8988T (cell line): ENCODE data around the gene BEAN1.

Experiments used
- DNase-seq: peaks from one replicate; pipeline ENCODE4 v3.0.0; 2011

The BEAN1 gene, protein sequence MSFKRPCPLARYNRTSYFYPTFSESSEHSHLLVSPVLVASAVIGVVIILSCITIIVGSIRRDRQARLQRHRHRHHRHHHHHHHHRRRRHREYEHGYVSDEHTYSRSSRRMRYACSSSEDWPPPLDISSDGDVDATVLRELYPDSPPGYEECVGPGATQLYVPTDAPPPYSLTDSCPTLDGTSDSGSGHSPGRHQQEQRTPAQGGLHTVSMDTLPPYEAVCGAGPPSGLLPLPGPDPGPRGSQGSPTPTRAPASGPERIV

GRCh38 chr16:66427036-66427860 is at the start of gene BEAN1:
Gene BEAN1, plus strand, starts transcription at chr16:66427295. Its CDS starts 10,382 bp downstream, at chr16:66437677.
- DNase-seq: peak; percentile 86

- no peak for DNase-seq
Observed at GRCh38 chr16:66377324-66377723, 49.8 kb upstream of the BEAN1 start.

GRCh38 chr16:66378741-66379570 is 48.1 kb upstream of the BEAN1 start:
- no peak for DNase-seq

GRCh38 chr16:66379571-66379941 is 47.5 kb upstream of the BEAN1 start:
- DNase-seq: no peak

DNA sequence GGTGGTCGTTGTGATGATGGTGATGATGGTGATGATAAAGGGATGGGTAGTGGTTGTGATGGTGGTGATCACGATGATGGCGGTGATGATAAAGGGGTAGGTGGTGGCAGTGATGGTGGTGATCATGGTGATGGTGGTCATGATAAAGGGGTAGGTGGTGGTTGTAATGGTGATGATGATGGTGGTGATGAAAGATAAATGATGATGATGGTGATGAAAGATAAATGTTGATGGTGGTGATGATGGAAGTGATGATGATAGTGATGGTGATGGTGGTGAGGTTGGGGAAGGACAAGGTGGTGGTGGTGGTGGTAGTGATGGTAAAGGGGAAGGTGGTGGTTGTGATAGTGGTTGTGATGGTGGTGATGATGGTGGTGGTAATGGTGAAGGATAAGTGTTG is 46.7 kb upstream of the BEAN1 start:
- DNase-seq: no peak

- no peak for DNase-seq
Observed at GRCh38 chr16:66381585-66382170, 45.4 kb upstream of the BEAN1 start.

- DNase-seq: peak; percentile 71
Observed at GRCh38 chr16:66382171-66382965, 44.7 kb upstream of the BEAN1 start.

DNA sequence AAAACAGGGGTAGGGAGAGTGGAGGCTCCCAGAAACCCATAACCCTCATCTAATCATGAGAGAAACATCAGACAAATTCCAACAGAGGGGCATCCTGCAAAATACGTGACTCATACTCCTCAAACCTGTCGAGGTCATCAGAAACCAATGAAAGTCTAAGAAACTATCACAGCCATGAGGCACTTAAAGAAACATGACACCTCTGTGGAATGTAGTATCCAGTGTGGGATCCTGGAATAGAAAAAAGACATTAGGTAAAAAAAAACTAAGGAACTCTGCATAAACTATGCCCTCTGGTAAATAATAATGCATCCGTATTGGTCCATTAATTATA is 44.2 kb upstream of the BEAN1 start:
- DNase-seq: no peak

DNA sequence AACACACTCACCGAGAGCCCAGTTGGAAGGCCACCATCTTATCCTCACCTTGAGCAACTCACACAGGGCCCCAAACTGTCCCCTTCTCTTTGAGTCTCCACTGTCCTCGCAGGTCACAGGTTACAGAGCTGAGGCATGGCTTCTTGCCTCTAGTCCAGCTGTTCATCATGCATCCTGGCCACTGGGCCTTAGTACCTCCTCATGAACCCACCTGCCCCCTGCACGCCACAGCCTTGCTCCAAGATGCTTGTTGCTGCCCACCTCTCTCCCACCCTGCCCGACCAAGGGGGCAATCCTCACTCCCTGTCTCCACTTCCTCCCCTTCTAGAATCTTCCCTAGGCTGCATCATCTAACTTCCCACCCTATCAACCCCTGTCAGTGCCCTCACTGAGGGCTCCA is 43.5 kb upstream of the BEAN1 start:
- no peak for DNase-seq

DNA sequence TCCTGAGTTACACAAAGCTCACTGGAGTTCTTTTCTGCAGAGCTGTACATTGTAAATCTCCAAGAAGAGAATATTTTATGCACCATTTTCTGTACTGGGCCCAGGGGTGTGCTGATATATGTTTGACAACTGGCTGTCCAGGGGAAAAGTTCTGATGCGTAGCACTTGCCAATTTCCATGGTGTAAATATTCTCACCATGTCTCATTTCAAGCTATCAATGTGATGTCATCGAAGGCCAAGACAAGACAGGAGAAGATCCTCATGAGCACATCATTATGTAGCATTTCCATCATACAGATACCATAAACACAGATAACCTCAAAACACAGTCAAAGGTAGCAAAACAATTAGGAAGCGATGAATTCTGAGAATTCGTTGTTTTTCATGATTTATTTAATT is 41.7 kb upstream of the BEAN1 start:
- DNase-seq: no peak

- DNase-seq: no peak
Observed at GRCh38 chr16:66386629-66387622, 40.2 kb upstream of the BEAN1 start.

DNA sequence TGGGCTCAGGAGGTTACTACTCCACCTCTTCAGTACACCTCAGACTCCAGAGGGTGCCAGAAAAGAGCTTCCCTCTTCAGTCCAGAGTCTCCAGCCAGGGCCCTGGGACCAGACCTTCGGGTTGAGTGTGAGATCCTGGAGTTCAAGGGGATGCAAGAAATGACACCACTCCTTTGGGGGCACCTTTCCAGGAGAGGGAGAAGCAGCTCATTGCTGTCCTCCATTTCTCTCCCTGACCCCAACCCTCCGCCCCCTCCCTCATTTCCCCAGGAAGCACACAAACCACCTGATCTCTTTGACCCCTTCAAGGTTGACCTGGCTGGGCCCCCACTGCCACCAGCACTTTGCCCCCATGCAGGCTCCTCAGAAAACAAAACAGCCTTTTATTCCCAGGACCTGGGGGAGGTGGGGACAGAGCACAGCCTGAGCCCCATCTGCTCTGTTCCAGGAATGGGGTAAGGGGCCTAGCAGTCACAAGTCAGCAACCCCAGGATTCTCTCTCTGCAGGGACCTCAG is 39.2 kb upstream of the BEAN1 start:
- DNase-seq: no peak

- no peak for DNase-seq
Observed at GRCh38 chr16:66388350-66389139, 38.5 kb upstream of the BEAN1 start.

GRCh38 chr16:66389256-66390176 is 37.6 kb upstream of the BEAN1 start:
- no peak for DNase-seq

DNA sequence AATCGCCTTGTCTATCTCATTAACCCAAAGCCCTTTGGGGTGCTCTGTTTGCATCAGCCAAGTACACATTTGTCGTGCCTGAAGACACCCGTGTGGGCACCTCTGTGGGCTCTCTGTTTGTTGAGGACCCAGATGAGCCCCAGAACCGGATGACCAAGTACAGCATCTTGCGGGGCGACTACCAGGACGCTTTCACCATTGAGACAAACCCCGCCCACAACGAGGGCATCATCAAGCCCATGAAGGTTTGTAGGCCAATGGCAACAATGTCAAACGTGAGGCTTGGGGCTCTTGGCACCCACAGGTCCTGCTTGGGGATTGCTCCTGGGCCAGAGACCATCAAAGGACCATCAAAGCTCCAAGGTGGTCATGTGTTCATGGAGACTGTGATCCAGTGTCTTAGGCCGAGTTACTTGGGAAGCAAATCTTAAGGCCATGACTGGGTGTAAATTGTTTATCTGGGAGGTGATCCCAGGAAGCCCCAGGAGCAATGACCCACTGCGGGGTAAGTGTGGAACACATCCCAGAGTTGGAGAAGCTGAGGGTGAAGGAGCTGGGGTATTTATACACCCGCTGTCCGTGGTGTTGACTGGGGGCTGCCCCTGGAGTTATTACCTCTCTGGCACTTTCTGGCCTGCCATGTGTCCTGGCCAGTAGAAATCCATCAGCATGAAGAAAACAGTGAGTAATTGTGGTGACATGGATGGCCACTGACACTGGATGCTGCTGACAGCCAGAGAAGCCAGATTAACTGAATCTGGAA is 36.6 kb upstream of the BEAN1 start:
- DNase-seq: no peak

- no peak for DNase-seq
Observed at GRCh38 chr16:66391726-66392670, 35.1 kb upstream of the BEAN1 start.
